Endothelial cell (in vitro differentiated cells): ENCODE data around the gene SHISA6. TPM values are rescaled to one million over a fixed set of nuclear protein-coding genes. Genes with fewer than 3 reads are reported as not detected.

Experiments used
- DNase-seq: peaks from one replicate; pipeline ENCODE4 v3.0.0; 2021; ENCODE audit warnings: low spot score
- H3K27ac Mint-ChIP-seq: one replicate; pipeline ENCODE4 v1.8.0; 2021; ENCODE audit warnings: mixed read lengths, inconsistent platforms; ENCODE audit not compliant: unreplicated experiment
- H3K27me3 Mint-ChIP-seq: one replicate; pipeline ENCODE4 v1.8.0; 2021; ENCODE audit warnings: mild to moderate bottlenecking, moderate library complexity, mixed read lengths, inconsistent platforms; ENCODE audit not compliant: unreplicated experiment
- H3K36me3 Mint-ChIP-seq: one replicate; pipeline ENCODE4 v1.8.0; 2021; ENCODE audit warnings: mild to moderate bottlenecking, low read depth, mixed read lengths, inconsistent platforms; ENCODE audit not compliant: unreplicated experiment
- H3K4me1 Mint-ChIP-seq: one replicate; pipeline ENCODE4 v1.8.0; 2021; ENCODE audit warnings: mild to moderate bottlenecking, mixed read lengths, inconsistent platforms; ENCODE audit not compliant: unreplicated experiment
- H3K4me3 Mint-ChIP-seq: one replicate; pipeline ENCODE4 v1.8.0; 2021; ENCODE audit warnings: mild to moderate bottlenecking, mixed read lengths, inconsistent platforms; ENCODE audit not compliant: unreplicated experiment
- H3K9me3 Mint-ChIP-seq: one replicate; pipeline ENCODE4 v1.8.0; 2021; ENCODE audit warnings: mixed read lengths, inconsistent platforms; ENCODE audit not compliant: unreplicated experiment
- CTCF ChIP-seq: fragments of 200-600 bp; sonication (generic); IDR thresholded peaks from one replicate; pipeline ENCODE4 v1.5.0; 2021; ENCODE audit warnings: antibody characterized with exemption; ENCODE audit not compliant: unreplicated experiment
- total RNA-seq: library from RNA; stranded (reverse); fragmentation: NEBNext Ultra II Directional; extraction: Animal tissue kit (Norgen Biotek cat#: 25700); gene quantifications from one replicate; pipeline ENCODE4 v1.2.1, GENCODE V29; 2021; ENCODE audit not compliant: unreplicated experiment

Gene SHISA6
- total RNA-seq, 1 donor from 2014 or later, result not detected

GRCh38 chr17:11342138-11342537 lies 101.1 kb downstream of the SHISA6 start:
- no peak overlapping the region for H3K27ac Mint-ChIP-seq
- peaks cover 60% of the 10 kb centered on the region for H3K9me3 Mint-ChIP-seq
- TF ChIP-seq CTCF, result no peak
- H3K4me3 Mint-ChIP-seq, result no peak overlapping the region
- no peaks in the 10 kb centered on the region for H3K4me1 Mint-ChIP-seq
- no peak for DNase-seq
- H3K27me3 Mint-ChIP-seq, result peaks cover 3% of the 10 kb centered on the region
- H3K36me3 Mint-ChIP-seq, result peaks cover 8% of the 10 kb centered on the region

GRCh38 chr17:11349106-11349505 lies 108.1 kb downstream of the SHISA6 start:
- no peak overlapping the region for H3K27ac Mint-ChIP-seq
- H3K36me3 Mint-ChIP-seq, result peaks cover 6% of the 10 kb centered on the region
- H3K9me3 Mint-ChIP-seq, result peaks cover 33% of the 10 kb centered on the region
- no peaks in the 10 kb centered on the region for H3K4me1 Mint-ChIP-seq
- TF ChIP-seq CTCF, result no peak
- no peak for DNase-seq
- H3K27me3 Mint-ChIP-seq, result peaks cover 5% of the 10 kb centered on the region
- H3K4me3 Mint-ChIP-seq, result no peak overlapping the region

GRCh38 chr17:11351479-11351878 lies 110.5 kb downstream of the SHISA6 start:
- no peak overlapping the region for H3K27ac Mint-ChIP-seq
- peaks cover 6% of the 10 kb centered on the region for H3K36me3 Mint-ChIP-seq
- no peak for DNase-seq
- no peaks in the 10 kb centered on the region for H3K4me1 Mint-ChIP-seq
- no peak for TF ChIP-seq CTCF
- H3K4me3 Mint-ChIP-seq, result no peak overlapping the region
- peaks cover 40% of the 10 kb centered on the region for H3K9me3 Mint-ChIP-seq
- H3K27me3 Mint-ChIP-seq, result peaks cover 5% of the 10 kb centered on the region

- Mint-ChIP-seq H3K27ac (no peak overlapping the region), H3K4me1 (no peaks in the 10 kb centered on the region), H3K9me3 (peaks cover 31% of the 10 kb centered on the region), H3K36me3 (no peaks in the 10 kb centered on the region), H3K4me3 (no peak overlapping the region), H3K27me3 (peaks cover 2% of the 10 kb centered on the region)
- no peak for DNase-seq
- no peak for TF ChIP-seq CTCF
Observed at GRCh38 chr17:11353601-11354000, 112.6 kb downstream of the SHISA6 start.

- H3K27ac Mint-ChIP-seq, result no peak overlapping the region
- DNase-seq, result no peak
- no peaks in the 10 kb centered on the region for H3K4me1 Mint-ChIP-seq
Observed at GRCh38 chr17:11356371-11356770, 115.4 kb downstream of the SHISA6 start.

More at GRCh38 chr17:11356371-11356770, 115.4 kb downstream of the SHISA6 start:
- peaks cover 45% of the 10 kb centered on the region for H3K9me3 Mint-ChIP-seq
- TF ChIP-seq CTCF, result no peak
- H3K36me3 Mint-ChIP-seq, result no peaks in the 10 kb centered on the region
- H3K27me3 Mint-ChIP-seq, result peaks cover 2% of the 10 kb centered on the region
- H3K4me3 Mint-ChIP-seq, result no peak overlapping the region
